HG03558 (cell line): ENCODE data around the gene RPIA.
A peak's percentile ranks its signal among the peaks of the same experiment; 100 is the strongest.
"Not testable (repeated sequence)": the region's sequence is repeated elsewhere in the genome, so short reads cannot be mapped to it uniquely, and the experiment has no call there.

Experiments
- ATAC-seq: cut with Tn5 transposase; IDR thresholded peaks from one replicate; pipeline ENCODE4 v1.9.1; 2021; ENCODE audit warnings: moderate number of reproducible peaks; ENCODE audit not compliant: unreplicated experiment; ENCODE audit errors: extremely low read depth

Gene RPIA

GRCh38 chr2:88729061-88729745 lies 37.7 kb downstream of the RPIA start:
- no peak for ATAC-seq

DNA sequence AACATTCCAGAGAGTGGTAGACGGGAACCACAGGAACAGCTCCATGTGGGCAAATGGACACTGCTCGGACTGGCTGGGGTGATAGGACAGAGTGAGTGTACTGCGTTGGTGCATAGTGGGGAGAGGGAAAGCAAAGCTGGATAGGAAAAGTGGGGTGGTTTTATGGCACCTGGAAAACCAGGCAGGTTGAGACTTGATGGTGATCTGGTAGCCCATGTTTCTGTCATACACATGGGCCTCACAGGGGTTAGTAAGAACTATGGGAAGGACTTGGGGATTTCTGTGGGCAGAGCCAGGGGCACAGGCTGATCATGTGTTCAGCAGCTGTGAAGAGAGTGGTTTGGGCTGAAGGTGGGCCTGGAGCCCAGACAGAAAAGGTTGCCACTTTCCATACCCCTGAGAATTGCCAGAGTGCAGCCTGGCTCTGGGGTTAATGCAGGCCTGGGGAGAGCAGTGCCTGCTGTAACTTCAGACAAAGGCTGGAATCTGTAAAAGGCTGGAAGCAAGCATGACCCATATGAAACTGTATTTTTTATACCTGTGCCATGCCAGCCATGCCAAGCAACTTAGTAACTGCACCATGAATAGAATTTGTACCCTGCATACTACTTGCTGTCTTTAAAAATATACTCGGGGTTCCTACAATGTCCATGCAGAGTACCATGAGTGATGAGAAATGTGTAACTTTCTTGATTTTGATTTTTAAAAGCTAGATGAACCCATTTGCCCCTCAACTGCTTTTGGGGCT lies 41.9 kb downstream of the RPIA start:
- no peak for ATAC-seq

- no peak for ATAC-seq
Observed at GRCh38 chr2:88735133-88735532, 43.7 kb downstream of the RPIA start.

GRCh38 chr2:88735853-88736252 lies 44.4 kb downstream of the RPIA start:
- no peak for ATAC-seq

- no peak for ATAC-seq
Observed at GRCh38 chr2:88736437-88736836, 45.0 kb downstream of the RPIA start.

- no peak for ATAC-seq
Observed at GRCh38 chr2:88737385-88737784, 45.9 kb downstream of the RPIA start.

DNA sequence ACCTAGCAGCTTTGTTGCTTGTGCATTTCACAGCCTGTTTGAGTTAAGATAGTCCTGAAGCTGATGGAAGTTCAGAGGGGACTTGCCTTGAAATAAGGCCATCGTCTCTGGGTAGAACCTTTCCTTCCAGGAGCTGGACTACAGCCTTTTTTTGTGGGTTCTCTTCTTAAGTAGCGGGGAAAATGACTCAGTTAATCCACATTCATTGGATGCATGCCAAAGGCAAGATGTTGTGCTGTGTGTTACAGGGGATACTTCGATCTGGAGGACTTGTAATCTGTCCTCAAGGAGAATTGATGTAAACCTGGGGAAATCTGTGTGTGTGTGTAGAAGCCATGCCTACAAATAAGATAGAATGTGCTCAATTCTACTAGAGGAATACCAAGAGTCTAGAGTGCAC lies 46.8 kb downstream of the RPIA start:
- no peak for ATAC-seq

DNA sequence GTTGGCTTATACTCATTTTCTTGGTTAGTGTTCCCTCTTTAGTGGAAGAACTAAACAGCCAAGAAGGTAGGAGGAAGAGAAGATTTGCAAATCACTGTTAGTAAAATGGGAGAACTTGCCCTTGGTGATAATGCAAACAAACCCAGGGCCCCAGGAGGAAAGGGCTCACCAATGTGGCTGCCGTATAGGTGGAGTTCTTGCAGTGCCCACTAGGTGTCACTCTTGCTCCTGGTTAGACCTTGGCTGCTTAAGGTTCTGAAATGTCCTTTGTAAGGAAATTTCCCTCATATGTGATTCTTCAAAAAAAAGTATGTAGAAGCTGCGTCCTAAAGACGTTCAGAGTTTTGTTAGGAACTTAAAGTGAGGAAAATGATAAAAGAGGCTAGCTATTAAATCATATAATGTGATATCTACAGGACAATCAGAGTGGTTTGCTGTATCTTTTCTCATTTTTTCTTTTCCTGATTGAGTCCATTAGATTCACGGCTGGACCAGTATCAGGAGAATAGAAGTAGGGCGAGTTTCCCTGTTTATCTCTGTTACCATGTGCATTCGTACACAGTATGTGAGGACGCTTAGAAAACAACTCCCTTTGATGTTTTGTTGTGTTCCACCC lies 48.6 kb downstream of the RPIA start:
- ATAC-seq: no peak

DNA sequence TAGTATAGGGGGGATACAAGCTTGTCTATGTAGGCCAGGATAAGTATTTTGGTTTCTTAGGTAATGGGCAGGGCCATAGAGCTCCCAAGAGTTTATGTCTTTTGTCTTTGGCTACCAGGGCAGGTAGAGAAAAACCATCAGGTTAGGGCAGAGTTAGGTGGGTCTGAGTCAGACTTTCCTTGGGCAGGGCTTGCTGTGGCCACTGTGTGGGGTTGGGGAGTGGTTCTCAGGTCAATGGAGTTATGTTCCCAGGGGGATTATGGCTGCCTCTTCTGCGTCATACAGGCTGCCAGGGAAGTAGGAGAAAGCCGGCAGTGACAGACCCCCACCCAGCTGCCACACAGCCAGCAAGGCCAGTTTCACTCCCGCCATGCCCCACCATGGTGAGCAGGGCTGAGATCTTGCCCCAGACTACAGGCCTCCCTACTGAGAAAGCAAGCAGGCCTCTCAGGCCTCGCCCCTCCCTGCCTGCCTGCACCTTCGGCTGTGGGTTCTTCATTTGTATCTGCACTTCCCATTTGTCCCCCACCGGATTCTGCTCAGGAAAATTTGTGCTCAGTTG lies 55.5 kb downstream of the RPIA start:
- no peak for ATAC-seq

- ATAC-seq: no peak
Observed at GRCh38 chr2:88747990-88748389, 56.5 kb downstream of the RPIA start.

DNA sequence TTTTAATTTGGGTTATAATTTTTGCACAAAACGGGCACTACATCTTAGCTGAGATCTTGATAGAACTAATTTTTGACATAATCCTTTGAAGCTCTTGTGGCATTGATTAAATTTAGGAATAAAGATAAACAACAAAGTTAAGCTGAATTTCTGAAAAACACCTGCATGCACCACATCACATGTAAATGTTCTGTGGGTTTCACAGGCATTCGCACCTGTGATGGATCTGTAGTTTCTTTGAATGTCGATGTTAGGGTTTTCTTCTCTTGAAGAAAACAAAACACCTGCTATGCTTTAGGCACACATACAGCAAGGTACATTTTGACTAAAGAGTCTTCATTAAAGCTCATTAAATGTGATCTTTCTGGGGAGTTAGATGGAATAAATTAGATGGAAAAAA lies 60.3 kb downstream of the RPIA start:
- no peak for ATAC-seq

DNA sequence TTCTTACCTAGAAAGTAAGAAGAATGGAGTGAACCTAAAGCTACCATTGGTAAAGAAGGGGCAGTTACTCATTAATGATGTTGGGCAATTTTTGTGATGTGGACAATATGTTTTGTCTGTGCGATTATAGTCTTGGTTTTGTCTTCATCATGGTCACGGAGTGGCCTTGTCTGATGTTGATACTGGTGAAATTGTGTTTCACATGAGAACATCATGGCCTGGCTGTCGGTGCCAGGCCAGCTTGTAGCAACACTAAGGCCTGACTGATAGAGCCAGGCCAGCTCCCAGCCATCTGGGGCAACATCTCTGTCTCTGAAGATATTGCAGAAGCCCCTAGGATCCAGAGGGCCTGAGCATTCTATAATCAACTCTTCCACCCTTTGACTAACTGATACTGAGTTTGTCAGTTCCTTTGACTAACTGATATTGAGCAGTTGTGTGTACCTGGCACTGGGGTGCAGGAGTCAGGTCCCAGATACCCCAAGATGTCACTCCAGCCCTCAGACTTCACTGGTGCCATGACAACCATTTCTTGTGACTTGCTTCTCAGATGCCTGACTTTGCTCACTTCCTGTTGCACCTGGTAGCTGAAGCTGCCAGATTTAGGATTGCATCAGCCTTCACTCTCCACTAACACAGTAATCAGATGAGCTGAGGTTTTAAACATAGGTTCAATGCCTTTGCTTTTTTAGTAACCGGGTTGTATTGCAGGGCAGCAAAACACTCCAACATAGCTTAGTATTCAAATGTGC lies 62.5 kb downstream of the RPIA start:
- ATAC-seq: peak; percentile 94

- ATAC-seq: no peak
Observed at GRCh38 chr2:88754585-88755320, 63.3 kb downstream of the RPIA start.

GRCh38 chr2:88755836-88756235 lies 64.4 kb downstream of the RPIA start:
- no peak for ATAC-seq

- no peak for ATAC-seq
Observed at GRCh38 chr2:88757025-88757424, 65.6 kb downstream of the RPIA start.

GRCh38 chr2:88758702-88759101 lies 67.2 kb downstream of the RPIA start:
- not testable (repeated sequence) for ATAC-seq

GRCh38 chr2:88760819-88761598 lies 69.5 kb downstream of the RPIA start:
- ATAC-seq: no peak

GRCh38 chr2:88764141-88764849 lies 72.8 kb downstream of the RPIA start:
- ATAC-seq: no peak

DNA sequence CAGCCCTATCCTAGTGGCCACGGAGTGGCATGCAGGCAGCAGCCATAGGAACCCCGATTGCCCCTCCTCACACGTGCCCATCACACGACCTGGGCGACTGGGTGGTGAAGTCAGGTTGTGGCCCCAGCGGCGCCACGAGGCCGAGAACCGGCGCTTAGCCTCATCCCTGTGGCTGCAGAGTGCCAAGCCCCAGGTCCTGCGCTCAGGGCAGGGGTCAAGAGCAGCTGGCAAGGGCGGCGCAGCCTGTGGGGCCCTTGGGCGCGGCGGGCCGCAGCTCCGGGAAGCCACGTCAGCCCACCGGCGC lies 73.3 kb downstream of the RPIA start:
- ATAC-seq: no peak
